Measurements from ENCODE around the gene UGGT1.

The UGGT1 gene

DNA sequence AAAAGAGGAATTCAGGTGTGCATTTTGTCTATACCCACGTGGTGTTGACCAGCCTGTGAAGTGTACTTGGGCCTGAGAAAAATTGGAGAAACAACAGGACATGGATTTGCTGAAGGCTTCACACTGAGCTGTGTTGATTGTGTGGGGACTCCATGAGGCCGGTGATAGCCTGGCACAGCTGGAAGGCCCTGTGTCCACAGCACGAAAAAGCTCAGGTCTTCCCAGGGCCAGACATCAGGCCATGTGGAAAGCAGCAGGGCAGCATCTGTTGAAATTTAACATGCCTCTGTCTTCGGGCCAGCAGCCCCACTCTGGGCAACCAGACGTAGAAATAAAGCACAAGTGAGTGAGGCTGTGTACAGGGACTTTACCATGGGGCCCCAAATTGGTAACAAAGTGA, 143.6 kb downstream of the UGGT1 start:
- Histone ChIP-seq H3K4me3 (ENCODE audit: low read depth, low read length) (no peak overlapping the region), H3K27me3 (no peaks in the 10 kb centered on the region), H3K4me1 (no peaks in the 10 kb centered on the region), H3K9me3 (no peaks in the 10 kb centered on the region), H3K36me3 (no peaks in the 10 kb centered on the region)
- DNase-seq, result no peak
- TF ChIP-seq, protein P1, sequence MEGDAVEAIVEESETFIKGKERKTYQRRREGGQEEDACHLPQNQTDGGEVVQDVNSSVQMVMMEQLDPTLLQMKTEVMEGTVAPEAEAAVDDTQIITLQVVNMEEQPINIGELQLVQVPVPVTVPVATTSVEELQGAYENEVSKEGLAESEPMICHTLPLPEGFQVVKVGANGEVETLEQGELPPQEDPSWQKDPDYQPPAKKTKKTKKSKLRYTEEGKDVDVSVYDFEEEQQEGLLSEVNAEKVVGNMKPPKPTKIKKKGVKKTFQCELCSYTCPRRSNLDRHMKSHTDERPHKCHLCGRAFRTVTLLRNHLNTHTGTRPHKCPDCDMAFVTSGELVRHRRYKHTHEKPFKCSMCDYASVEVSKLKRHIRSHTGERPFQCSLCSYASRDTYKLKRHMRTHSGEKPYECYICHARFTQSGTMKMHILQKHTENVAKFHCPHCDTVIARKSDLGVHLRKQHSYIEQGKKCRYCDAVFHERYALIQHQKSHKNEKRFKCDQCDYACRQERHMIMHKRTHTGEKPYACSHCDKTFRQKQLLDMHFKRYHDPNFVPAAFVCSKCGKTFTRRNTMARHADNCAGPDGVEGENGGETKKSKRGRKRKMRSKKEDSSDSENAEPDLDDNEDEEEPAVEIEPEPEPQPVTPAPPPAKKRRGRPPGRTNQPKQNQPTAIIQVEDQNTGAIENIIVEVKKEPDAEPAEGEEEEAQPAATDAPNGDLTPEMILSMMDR (IDR thresholded peaks at IDR 0.05; ENCODE audit: low read depth, low read length), result no peak

DNA sequence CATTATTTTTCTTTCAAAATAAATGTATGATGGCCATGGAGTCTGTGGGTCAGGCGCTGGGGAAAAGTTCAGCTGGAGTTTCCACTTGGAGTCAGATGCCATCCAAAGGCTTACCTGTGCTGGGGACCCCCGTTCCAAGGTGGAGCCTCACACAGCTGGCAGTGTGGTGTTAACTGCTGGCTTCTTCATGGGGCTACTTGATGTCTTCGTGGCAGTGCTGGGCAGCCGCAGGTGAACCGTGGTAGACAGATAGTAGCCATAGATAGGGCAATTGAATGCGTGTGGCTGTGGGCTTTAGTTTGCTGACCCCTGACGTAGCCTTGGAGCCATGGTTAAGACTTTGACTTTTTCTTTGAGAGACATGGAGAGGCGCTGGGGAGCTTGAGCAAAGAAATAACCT, 144.6 kb downstream of the UGGT1 start:
- TF ChIP-seq, protein P1 (IDR thresholded peaks at IDR 0.05; ENCODE audit: low read depth, low read length), result no peak
- Histone ChIP-seq H3K27me3 (no peaks in the 10 kb centered on the region), H3K4me3 (ENCODE audit: low read depth, low read length) (no peak overlapping the region), H3K4me1 (no peaks in the 10 kb centered on the region), H3K36me3 (no peaks in the 10 kb centered on the region), H3K9me3 (no peaks in the 10 kb centered on the region)
- no peak for DNase-seq

DNA sequence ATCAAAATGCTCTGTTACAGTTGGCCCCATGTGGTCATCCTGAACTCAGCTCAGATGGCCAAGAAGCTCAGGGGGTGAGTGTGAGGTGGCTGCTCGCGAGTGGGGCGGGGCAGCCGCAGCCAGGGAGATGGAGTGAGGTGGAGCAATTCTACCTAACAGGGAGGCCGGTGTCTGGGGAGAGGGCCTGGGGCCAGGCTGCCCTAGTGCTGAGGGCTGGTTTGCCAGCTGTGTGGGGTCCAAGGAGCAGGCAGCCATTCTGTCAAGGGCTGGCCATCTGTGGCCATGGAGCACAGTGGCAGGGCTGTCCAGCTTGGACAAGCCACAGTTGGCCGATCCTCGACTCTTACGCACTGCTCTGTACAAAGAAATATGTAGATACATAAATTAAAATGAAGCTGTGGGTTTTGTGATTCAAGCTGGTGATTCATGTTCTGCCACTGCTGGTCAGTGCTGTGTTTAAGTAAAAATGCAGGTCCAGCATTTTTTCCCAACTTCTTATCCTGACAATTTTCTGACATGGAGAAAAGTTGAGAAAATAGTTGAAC, 145.6 kb downstream of the UGGT1 start:
- H3K4me3 ChIP-seq (ENCODE audit: low read depth, low read length), result no peak overlapping the region
- TF ChIP-seq, protein P1 (IDR thresholded peaks at IDR 0.05; ENCODE audit: low read depth, low read length), result no peak
- no peaks in the 10 kb centered on the region for H3K36me3 ChIP-seq
- no peaks in the 10 kb centered on the region for H3K4me1 ChIP-seq
- H3K9me3 ChIP-seq, result no peaks in the 10 kb centered on the region
- H3K27me3 ChIP-seq, result no peaks in the 10 kb centered on the region
- DNase-seq, result no peak

DNA sequence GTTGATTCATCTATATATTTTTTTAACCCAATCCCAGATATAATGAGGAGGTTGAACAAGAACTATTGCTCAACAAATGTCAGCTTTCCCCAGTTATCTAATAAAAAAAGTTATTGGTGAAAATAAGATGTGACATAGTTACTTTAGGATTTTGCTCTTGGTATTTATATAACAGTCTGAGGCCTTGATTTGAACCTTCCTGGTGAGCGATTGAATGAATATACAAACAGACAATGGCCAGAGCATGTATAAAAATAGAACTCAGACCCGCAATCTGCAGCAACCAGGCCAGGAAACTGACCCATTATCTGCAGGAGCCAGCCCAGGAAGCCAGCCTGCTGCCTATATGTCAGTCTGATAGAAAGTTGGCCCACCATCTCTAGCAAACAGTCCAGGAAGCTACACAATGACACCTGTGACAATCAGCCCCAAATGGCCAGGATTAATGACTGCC, 146.1 kb downstream of the UGGT1 start:
- Histone ChIP-seq H3K36me3 (no peaks in the 10 kb centered on the region), H3K9me3 (no peaks in the 10 kb centered on the region), H3K4me3 (ENCODE audit: low read depth, low read length) (no peak overlapping the region), H3K4me1 (no peaks in the 10 kb centered on the region), H3K27me3 (no peaks in the 10 kb centered on the region)
- TF ChIP-seq, protein P1 (IDR thresholded peaks at IDR 0.05; ENCODE audit: low read depth, low read length), result no peak
- DNase-seq, result no peak

DNA sequence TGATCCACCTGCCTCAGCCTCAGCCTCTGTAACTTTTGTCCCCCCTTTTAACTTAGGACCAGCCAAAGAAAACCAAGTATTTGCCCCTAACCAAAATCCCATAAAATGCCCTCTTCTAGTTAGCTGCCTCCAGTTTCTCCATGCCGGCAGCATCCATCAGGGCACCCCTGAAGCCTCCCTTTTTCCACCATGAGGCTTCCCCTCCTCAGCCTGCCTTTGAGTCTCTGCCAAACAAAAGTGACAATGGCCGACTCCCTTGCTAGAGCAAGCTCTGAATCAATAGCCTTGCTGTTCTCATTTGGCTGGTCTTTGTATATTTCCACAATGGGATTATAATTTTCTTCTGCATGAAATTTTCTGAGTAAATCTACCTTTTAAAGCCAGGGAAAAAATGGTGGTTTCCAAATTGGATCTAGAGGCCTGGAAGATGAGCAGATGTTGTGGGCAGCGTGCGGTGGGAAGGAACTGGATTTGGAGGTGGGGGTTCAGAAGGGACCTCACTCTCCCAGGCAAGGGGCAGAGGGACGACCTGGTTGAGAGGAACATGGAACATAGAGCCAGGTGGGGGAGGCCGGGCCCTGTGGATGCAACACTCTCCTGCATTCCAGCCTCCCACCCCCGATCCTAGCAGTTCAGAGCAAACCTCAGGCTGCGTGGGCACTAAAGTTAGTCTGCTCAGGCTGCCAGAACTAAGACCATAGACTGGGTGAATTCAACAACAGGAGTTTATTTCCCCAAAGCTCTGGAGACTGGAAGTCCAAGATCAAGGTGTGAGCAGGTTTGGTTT, 147.1 kb downstream of the UGGT1 start:
- H3K9me3 ChIP-seq, result no peaks in the 10 kb centered on the region
- H3K36me3 ChIP-seq, result no peaks in the 10 kb centered on the region
- DNase-seq, result no peak
- no peak overlapping the region for H3K4me3 ChIP-seq (ENCODE audit: low read depth, low read length)
- TF ChIP-seq, protein P1 (IDR thresholded peaks at IDR 0.05; ENCODE audit: low read depth, low read length), result no peak
- H3K4me1 ChIP-seq, result no peaks in the 10 kb centered on the region
- H3K27me3 ChIP-seq, result no peaks in the 10 kb centered on the region

DNA sequence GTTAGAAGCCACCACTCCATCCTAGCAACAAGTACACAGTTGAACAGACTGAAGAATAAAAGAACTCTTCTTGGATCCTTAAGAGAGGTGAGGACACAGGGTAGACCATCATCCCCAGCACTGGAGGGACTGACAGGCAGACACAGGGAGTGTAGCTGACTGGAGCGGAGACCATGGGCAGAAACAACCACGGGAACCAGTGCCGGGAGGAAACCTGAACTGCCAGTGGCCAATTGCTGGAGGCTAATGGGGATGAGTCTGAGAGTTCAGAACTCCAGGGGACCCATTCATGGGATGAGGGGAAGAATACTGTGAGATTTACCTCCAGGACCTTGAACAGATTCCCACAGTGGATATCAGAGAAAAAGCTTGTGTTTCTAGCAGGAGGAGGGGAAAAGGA, 150.9 kb downstream of the UGGT1 start:
- no peaks in the 10 kb centered on the region for H3K27me3 ChIP-seq
- TF ChIP-seq, protein P1 (IDR thresholded peaks at IDR 0.05; ENCODE audit: low read depth, low read length), result no peak
- H3K36me3 ChIP-seq, result no peaks in the 10 kb centered on the region
- no peak for DNase-seq
- no peak overlapping the region for H3K4me3 ChIP-seq (ENCODE audit: low read depth, low read length)
- no peaks in the 10 kb centered on the region for H3K4me1 ChIP-seq
- no peaks in the 10 kb centered on the region for H3K9me3 ChIP-seq
